GM19467 (cell line): ENCODE data around the gene ZRANB2.
A peak's percentile ranks its signal among the peaks of the same experiment; 100 is the strongest.

Experiments
- ATAC-seq: cut with Tn5 transposase; IDR thresholded peaks from one replicate; pipeline ENCODE4 v1.9.1; 2021; ENCODE audit warnings: mild to moderate bottlenecking, moderate library complexity; ENCODE audit not compliant: unreplicated experiment

ZRANB2 gene

DNA sequence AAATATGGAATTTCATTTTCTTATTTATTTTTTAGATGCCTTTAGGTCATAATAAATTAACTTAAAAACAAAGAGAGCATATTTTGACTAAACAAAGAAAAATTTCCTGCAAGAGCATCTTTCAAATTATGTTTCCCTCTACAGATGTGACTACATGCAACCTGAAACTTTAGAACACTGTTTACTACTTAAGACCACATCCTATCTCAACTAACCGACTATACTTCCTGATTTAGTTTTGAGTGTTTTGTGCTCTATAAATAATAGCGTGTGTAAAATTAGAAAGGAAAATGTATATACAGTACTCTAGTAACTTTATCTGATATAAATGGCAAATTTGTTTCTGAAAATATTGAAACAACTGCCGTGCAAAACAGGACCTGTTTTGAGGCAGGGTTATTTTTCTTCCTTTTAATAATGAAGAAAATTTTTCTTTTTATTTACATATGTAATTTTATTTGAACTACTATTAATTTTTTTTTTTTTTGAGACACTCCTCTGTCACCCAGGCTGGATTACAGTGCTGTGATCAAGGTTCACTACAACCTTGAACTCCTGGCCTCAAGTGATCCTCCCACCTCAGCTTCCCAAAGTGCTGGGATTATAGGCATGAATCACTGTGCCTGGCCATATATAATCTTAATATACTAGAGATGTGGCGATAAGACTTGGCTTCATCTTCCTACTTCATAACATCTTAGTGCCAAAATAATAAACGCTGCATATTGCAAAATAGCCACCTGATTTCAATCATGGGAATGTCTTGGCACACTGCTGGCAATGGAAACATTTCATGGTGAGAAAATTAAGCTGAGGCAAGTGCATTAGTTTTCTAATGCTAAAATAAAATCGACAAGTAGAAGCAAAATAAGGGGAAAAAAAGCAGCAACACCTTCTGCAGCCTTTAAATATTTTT lies 12.3 kb downstream of the ZRANB2 start:
- peak; percentile 70 for ATAC-seq

DNA sequence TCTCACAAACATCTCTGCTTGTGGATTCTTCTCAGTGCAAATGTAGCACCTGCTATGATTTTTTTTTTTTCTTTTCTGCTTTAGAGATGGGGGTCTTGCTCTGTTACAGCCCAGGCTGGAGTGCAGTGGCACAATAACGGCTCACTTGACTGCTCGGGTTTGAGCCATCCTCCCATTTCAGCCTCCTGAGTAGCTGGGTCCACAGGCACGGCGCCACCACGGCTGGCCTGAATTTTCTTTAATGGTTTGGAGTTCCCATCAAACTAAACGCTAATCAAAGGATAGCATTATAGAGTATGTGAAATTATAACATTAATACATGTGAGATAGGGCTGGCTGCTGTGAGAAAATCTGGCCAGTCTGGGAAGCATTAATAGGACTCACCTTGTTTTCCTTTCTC lies 26.0 kb downstream of the ZRANB2 start:
- no peak for ATAC-seq

DNA sequence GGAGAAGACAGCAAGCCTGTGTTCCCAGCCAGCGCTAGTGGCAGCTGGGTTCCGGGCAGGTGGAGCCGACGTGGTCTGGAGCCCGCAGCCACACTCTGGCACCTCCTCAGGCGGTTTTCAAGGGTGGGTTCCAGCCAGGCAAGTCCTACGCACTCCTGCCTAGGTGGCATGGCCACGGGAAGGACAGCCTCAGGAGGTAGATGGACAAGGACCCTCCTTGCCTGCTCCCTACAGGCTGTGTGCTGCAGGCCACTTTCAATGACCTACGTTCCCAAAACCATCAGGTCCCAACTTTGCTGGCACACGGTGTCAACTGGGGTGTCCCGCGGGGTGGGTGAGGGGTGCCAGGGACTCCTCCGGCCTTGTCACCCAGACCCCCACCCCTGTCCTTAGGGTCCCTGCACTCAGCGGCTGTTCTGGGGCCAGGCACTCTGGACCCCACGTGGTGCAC lies 26.5 kb downstream of the ZRANB2 start:
- no peak for ATAC-seq

DNA sequence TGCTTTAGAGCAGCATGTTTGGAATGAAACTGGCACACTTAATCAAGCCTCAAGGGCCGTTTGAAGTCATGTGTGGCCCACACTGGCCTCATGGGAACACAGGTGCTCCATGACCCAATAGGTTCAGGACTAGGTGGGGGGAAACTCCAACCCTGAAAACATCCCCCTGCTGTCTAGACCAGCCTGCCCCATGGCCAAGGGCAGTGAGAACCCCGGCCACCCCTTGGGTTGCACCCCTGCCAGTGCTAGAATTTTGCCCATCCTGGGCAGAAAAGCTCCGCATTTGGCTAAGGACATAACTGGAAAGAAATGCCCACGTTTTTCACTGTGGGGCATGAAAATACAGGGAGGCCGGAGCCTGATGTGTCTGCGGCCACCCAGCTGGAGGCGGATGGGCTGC lies 27.1 kb downstream of the ZRANB2 start:
- ATAC-seq, result no peak

DNA sequence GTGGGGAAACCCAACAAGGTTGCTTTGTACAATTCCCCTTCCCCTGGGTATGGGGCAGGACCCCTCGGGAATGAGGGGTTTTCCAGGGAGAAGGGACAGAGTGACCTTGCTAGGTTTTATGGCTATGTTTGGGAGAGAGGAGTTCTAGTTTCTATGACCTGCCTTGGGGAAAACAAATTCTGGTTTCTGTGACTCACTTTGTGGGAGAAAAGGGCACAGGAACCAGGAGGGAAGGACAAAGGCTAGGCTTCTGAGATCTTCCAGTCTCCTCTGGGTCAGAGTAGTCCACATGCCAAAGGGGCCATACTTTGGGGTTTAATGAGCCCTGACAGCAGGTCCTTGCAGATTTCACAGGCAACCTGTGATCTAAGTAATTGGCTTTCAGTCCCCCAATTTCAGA lies 27.7 kb downstream of the ZRANB2 start:
- ATAC-seq, result no peak

DNA sequence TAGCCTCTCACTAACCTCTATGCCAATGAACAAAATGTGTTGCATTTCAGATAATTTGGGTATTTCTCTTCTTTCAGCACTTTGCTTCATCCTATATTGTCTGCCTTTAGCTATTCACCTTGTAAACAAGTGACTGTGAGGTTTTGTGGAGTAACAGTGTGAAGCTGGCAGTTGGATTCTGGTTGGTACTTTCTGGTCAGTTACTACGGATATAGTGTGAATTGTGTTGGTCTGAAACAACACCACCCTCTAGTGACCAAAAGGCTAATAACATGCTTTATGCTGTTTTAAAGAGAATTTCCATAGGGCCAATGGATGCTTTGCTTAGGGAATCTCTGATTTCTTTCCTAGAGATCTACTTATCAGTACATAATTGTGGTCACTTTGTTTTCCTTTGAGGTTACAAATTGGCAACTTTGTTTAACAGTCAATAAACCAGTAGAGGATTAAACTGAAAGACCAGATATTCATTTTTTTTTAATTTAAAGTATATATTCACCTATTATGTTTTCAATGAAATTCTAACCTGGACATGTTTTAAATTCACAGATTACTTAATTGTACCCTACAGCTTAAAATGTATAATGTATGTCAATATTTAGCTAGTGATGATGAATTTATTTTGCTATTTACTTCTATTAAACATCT lies 30.8 kb downstream of the ZRANB2 start:
- peak; percentile 70 for ATAC-seq

DNA sequence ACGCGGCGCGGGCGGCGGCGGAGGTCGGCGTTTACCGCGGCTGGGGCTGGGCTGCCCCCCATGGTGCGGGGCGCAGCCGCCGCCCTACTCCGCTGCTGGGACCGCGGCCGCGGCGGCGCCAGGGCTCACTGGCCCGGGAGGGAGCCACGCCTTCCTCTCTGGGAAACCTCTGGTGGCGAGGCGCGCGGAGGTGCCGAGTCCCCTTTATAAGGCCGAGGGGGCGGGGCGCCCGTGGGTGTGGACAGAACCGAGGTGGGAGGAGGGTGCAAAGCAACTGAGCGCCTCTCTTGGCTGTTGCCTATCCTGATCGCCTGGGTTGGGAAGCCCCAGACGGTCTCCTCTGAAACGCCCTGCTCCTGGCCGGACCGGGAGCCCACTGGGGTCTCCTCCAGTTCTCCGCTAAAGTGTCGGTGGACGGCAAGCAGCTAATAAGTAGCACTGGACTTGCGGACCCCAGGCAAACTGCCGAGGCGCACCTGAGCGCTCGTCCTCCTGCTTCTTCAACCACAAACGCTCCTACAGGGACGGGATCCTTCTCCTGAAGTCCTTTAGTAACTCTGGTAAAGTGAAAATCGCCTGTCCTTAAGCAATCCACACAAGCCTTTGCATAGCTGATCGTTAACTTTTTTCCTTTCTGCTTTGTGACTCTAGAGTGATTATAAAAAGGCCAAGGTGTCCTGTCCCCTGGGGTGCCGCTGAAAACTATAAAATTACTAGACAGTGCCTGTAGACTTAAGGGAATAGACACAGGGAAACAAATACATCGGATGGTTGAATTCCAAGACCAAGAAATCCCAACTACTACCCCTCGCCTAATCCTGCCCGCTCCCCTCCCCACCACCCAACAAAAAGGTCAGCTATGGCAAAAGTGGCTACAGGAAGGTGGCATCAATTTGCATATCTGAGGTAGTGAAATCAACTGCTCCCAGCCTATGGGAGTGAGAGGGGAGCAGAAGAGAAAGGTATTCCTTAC lies 32.9 kb downstream of the ZRANB2 start, which contains the start of gene PTGER3:
Gene PTGER3, minus strand, starts transcription at position 182 of the 973 bp plus-strand sequence. CDS start 239 bp downstream, outside the sequence.
- ATAC-seq, result no peak

DNA sequence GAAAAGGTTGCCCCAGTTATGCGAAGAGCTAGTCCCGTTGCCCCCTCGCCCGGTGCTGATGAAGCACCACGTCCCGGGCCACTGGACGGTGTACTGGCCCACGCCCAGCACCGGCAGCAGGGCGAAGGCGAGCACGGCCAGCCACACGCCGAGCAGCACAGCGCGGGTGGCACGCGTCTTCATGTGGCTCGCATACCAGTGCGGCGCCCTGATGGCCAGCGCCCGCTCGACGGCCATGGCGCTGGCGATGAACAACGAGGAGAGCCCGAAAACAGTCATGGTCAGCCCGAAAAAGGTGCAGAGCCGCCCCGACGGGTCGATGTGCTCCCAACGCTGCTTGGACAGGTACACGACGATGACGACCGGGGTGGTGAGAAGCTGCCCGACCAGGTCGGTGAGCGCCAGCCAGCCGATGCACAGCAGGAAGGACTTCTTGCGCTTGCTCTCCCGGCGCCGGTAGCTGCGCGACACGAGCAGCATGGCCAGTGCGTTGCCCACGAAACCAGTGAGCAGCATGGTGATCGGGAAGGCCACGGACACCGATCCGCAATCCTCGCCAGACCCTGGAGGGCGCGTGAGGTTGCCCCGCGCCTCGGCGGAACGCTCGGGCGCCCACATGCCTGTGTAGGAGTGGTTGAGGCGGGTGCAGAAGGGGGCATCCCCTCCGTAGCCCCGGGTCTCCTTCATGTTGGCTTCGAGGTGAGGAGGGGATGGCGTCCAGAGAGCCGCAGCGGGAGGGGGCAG lies 33.8 kb downstream of the ZRANB2 start:
- ATAC-seq, result no peak

DNA sequence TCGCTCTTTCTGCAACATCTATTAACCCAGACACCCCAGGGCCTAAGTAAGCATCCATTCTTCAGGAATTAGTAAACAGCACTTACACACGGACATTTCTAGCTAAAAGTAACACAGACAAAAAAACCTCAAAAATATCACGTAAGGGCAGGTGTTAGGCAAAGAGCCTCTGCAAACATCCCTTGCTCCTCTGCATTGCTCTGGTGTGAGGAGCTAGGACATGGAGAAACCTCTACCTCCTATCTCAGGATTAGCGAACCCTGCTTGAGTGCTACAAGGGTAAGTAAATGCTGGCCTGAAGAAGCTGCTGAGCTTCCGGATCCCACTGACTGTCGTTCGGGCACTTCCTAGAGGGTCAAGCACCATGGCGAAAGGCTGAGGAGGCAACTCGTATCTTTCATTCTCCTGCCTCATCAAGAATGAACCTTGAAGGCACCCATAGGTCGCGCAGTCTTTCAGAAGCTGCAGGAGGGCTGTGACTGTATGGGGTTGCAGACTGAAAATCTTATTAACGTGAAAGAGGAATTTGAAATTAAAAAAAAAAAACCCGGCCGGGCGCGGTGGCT lies 35.3 kb downstream of the ZRANB2 start:
- no peak for ATAC-seq

DNA sequence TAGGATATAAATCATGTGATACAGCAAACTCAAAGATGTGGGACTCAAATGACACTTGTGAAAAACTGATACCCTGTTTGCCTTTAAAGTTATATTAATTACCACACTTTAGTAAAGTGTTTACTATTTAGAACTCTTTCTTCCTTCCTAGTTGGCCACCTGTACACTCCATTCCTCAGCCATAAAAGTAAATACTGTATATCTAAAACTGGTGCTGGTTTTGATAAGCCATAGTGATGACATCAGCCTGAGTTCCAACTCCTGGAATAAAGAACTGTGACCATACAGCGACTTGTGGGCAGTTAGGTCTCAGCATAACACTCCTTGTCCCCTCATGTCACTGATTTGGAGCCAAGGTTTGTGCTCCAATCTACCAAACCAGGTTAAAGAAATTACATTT lies 36.0 kb downstream of the ZRANB2 start:
- ATAC-seq, result no peak

DNA sequence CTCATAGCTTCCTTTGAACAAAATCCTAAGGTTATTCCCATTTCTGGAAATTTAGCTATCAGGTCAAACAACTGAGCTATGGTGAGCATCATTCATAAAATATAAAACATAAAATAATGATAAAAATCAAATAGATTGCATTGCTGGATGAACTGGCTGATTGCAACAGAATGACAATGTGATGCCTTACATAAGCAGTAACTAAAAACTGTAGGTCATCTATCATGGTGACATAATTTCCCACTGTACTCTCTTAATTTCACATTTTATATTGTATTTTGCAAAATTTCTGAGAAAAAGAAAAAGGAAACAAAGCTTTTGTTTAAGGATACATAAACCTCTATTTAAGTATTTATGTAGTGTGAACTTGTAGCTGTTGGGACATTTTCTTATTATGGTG lies 37.8 kb downstream of the ZRANB2 start:
- no peak for ATAC-seq

DNA sequence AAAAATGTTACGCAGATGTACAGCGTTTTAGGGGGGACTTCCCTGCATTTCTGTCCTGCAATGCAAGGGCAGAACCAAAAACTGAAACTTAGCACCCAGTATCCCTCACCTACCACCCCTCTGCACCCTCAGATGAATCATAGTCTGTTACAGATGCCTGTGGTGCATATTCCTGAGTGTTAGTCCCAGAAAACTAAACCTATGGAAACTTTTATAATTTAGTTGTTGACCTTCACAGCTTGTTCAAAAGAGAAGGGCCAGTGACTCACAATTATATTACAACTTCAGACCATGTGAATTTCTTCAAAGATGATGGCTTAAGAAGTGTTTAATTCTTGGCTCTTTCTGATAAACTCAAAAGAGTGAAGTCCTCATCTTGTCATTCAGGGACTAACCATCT lies 39.0 kb downstream of the ZRANB2 start:
- no peak for ATAC-seq

DNA sequence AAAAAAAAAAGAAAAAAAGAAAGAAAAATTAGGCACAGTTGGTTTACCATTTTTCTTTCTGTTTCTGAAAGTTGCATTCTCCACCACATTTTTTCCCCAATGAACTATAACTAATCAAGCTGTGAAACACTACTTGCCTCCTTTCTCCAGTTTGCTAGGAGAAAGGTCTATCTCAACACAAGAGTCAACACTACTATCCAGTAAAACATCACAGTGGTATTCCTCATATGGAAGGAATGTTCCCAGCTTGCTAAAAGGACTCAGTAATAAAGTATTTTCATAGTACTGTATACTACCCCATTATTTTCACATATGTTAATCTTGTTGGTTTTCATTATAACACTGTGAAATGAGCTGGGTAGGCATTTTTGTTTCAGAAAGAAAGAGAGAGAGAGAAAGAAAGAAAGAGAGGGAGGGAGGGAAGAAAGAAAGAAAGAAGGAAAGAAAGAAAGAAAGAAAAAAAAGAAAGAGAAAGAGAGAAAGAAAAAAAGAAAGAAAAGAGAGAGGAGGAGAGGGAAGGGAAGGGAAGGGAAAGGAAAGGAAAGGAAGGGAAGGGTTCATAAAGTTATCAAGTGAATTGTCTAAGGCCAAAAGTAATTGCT lies 41.1 kb downstream of the ZRANB2 start:
- ATAC-seq, result no peak

DNA sequence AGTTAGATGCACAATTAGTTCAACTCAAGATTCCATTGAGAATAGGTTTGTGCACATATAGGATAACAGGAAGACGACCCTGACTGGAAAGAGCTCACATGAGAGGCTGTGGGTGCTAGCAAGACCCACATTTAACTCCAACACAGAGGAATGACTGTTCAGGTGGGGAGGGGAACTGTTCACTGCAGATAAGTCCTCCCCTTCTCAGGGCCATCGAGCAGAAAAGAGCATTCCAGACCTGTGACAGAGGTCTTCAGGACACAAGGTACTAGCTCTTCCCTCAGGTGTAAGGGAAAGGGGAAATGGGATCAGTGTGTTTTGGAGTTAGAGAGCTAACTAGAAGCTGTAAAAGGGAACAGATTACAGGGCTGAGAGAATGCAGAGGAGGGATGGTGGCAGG lies 41.9 kb downstream of the ZRANB2 start:
- no peak for ATAC-seq

DNA sequence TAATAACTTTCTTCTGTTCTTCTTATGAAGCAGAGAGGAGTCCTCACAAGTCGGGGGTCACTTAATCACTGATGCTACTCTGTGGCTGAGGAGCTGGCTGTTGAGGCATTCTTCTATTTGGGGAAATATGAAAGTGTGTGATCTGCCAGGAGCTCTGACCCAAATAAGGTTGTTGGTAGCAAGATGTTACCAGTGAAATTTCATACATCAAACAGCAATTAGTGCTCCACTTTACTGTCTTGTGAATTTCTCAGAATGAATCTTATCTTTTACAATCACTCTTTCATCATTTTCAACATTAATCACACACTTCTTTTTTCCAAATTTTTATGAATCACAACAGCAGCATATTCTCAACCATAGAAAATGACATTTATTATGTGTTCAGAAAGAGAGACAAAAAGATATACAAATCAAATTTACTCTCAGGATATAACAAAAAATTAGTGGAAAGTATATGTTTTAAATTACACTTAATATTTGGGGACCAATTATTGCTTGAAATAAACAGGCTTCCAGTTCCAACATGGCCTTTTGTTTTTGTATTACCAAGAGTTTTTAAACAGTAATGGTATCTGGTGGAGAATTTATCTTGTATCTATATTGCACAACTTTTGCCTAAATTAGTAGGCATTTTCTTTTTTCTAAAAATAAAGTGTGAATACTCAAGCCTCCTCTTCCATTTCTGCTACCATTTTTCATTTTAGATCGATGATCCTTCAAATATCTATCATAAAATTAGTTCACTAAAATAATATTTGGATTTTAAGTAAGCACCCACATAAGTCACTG lies 42.8 kb downstream of the ZRANB2 start:
- no peak for ATAC-seq

DNA sequence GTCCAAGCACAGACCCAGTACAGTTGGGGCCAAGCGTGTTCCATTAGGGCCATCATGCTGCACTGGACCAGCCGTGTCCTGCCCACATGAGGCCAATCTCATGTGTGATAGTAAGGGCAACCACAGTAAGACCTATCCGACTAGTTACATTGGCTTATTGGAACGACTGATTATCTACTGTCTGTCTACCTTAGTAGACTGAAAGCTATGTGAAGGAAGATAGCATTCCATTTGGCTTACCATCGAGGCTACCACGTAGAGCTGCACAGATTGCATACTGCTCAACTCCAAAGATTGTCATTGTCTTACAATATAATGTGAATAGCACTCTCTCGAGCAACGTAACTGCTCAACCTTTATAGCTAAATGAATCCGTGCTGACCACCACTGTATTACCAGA lies 43.8 kb downstream of the ZRANB2 start:
- ATAC-seq, result no peak

DNA sequence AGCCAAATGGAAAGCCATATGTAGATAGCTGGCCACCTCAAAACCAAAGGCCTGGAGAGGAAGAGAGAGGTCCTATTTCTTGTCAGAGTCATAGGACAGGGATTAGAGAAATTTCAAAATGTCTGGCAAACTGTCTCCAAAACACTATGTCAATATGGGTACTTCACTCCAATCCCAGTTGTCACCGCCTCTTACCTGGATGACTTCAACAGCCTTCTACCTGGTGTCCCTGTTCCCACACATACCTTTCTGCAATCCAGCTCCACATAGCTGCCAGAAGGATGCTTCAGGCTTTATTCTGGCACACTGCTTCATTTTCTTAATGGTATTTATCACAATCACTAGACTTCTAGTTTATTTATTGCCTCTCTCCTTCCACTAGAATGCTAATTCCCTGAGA lies 47.7 kb downstream of the ZRANB2 start:
- ATAC-seq, result no peak

DNA sequence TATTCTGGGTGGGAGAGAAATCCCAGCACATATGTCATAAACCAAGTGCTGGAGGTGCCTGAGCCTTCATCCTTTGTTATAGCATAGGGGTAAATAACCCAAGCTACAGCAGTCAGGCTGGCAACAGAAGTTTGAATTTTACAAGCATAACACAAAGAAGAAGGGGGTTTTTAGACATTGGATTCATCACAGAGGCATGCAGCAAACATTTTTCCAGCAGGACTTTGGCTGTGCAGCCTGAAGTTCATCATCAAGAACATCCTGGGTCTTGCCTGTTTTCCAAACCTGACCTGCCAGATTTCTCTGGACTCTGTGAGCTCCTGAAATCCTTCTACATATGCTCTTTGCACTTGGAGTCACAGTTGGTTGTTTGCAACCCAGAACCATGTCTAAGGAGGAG lies 49.4 kb downstream of the ZRANB2 start:
- ATAC-seq, result no peak

DNA sequence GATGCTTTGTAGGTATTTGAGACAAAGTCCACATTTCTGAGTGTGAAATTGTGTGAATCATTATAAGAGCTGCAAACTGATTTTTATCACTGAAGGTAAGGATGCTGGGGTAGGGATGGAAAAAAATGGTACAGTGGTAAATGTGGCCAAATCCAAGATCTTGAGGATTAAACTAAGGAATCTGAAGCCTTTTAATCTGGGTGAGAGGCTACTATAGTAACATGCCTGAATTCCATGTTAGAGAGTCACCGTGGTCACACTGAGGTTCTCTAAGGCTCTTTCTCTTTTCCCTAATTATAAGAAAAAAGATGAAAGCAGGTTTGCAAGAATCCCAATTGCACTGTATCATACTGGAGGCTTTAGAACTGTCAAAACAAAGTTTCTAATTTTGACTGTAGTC lies 50.8 kb downstream of the ZRANB2 start:
- ATAC-seq, result no peak
